ENCODE results near the gene FADS1. TPM values are rescaled to one million over a fixed set of nuclear protein-coding genes. Genes with fewer than 3 reads are reported as not detected.

Gene FADS1
- total and polyA plus RNA-seq, 2 donors from 2014 or later = 6.7 to 19.5 TPM

DNA sequence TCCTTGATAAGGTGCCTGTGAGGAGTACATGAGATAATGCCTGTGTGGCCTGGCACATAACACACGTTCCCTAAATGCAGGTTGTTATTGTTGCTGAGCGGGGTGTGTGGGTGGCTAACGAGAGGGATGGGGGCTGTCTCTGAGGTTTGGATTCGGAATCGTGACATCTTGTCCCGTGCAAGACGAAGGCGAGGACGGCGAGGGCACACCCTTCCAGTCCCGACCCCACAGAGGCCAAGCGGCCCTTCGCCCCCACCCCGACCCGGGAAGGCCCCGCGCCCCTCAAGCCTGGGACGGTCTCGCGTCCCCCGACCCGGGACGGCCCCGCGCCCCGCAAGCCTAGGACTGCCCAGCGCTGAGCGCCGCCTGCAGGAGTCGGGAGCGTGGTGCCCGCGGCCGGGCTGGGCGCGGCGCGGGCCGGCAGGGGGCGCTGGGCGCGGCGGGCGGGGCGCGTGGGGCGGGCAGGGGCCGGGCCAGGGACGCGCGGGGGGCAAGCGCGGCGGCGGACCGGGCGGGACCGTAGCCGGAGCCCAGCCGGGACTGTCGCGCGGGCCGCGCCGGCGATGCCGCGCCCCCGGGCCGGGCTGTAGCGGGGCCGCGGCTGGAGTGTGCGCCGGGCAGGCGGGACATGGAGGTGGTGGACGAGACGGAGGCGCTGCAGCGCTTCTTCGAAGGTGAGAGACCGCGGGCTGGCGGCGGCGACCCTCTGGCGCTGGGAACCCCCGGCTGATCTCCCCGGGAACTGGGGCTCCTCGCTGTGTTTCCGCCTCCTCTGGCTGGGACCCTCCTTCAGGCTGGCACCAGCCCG is 64.5 kb downstream of the FADS1 start, which contains the start of gene MYRF:
MYRF (plus strand) TSS at position 520 of the 808 bp plus-strand sequence; CDS start at position 629, 109 bp downstream.
- H3K27ac ChIP-seq (ENCODE audit: low read depth in 2 of 2, low read length in 2 of 2) = no peak within 1 kb of the TSS
- no peak for FAIRE-seq

DNA sequence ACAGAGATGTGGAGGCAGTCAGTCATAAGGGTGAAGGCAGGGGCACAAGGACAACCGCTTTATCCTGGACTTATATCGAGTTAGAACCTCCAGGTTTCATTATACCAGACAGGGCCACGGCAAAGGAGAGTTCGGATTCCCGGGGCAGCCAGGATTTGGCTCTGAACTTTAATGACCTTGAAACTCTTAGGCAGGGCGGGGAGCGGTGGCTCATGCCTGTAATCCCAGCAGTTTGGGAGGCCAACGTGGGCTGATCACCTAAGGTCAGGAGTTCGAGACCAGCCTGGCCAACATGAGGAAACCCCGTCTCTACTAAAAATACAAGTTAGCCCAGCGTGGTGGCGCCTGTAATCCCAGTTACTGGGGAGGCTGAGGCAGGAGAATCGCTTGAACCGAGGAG is 65.4 kb downstream of the FADS1 start:
- H3K27me3 ChIP-seq (ENCODE audit: control insufficient read depth, insufficient read depth, low read length) = no peaks in the 10 kb centered on the region
- no peak overlapping the region for H3K4me3 ChIP-seq (ENCODE audit: low read length in 3 of 3)
- intact Hi-C loops (cut with DNase I) = no loop called here
- no peak for FAIRE-seq
- H3K9me3 ChIP-seq (ENCODE audit: control insufficient read depth in 2 of 3, insufficient read depth in 1 of 3, low read length in 3 of 3) = no peaks in the 10 kb centered on the region
- no peak overlapping the region for H3K9ac ChIP-seq (ENCODE audit: low read length in 3 of 3)
- no peak for DNase-seq
- H3K36me3 ChIP-seq (ENCODE audit: control insufficient read depth in 2 of 3, insufficient read depth in 3 of 3, low read length in 3 of 3) = no peaks in the 10 kb centered on the region
- H3K27ac ChIP-seq (ENCODE audit: low read depth in 2 of 2, low read length in 2 of 2) = no peak overlapping the region
- H3K4me1 ChIP-seq (ENCODE audit: control insufficient read depth in 2 of 3, insufficient read depth in 2 of 3, low read depth in 1 of 3, low read length in 3 of 3) = peaks cover 0 to 19% (median 3%) of the 10 kb centered on the region in 3 donors
- TF ChIP-seq, protein P1, sequence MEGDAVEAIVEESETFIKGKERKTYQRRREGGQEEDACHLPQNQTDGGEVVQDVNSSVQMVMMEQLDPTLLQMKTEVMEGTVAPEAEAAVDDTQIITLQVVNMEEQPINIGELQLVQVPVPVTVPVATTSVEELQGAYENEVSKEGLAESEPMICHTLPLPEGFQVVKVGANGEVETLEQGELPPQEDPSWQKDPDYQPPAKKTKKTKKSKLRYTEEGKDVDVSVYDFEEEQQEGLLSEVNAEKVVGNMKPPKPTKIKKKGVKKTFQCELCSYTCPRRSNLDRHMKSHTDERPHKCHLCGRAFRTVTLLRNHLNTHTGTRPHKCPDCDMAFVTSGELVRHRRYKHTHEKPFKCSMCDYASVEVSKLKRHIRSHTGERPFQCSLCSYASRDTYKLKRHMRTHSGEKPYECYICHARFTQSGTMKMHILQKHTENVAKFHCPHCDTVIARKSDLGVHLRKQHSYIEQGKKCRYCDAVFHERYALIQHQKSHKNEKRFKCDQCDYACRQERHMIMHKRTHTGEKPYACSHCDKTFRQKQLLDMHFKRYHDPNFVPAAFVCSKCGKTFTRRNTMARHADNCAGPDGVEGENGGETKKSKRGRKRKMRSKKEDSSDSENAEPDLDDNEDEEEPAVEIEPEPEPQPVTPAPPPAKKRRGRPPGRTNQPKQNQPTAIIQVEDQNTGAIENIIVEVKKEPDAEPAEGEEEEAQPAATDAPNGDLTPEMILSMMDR (IDR thresholded peaks at IDR 0.05; ENCODE audit: borderline replicate concordance, extremely low read depth, insufficient read depth) = no peak

More for the DNA sequence above, 64.5 kb downstream of the FADS1 start, which contains the start of gene MYRF:
- intact Hi-C loops (cut with DNase I) = no loop called here
- no peaks in the 10 kb centered on the region for H3K27me3 ChIP-seq (ENCODE audit: control insufficient read depth, insufficient read depth, low read length)
- H3K36me3 ChIP-seq (ENCODE audit: control insufficient read depth in 2 of 3, insufficient read depth in 3 of 3, low read length in 3 of 3) = no peaks in the 10 kb centered on the region
- TF ChIP-seq, protein P1 (IDR thresholded peaks at IDR 0.05; ENCODE audit: borderline replicate concordance, extremely low read depth, insufficient read depth) = peak; percentile 85
- H3K4me3 ChIP-seq (ENCODE audit: low read length in 3 of 3) = peak within 1 kb of the TSS; percentile 12 to 57 (median 50)
- no peaks in the 10 kb centered on the region for H3K9me3 ChIP-seq (ENCODE audit: control insufficient read depth in 2 of 3, insufficient read depth in 1 of 3, low read length in 3 of 3)
- peak in 4 of 5 donors; percentile 51 to 85 (median 74) for DNase-seq
- peak within 1 kb of the TSS in 2 of 3 donors; percentile 55 to 58 for H3K9ac ChIP-seq (ENCODE audit: low read length in 3 of 3)
- peaks cover 0 to 22% (median 3%) of the 10 kb centered on the region in 3 donors for H3K4me1 ChIP-seq (ENCODE audit: control insufficient read depth in 2 of 3, insufficient read depth in 2 of 3, low read depth in 1 of 3, low read length in 3 of 3)

- Histone ChIP-seq H3K9ac (ENCODE audit: low read length in 3 of 3) (no peak overlapping the region), H3K27me3 (ENCODE audit: control insufficient read depth, insufficient read depth, low read length) (no peaks in the 10 kb centered on the region), H3K36me3 (ENCODE audit: control insufficient read depth in 2 of 3, insufficient read depth in 3 of 3, low read length in 3 of 3) (no peaks in the 10 kb centered on the region), H3K4me3 (ENCODE audit: low read length in 3 of 3) (no peak overlapping the region), H3K4me1 (ENCODE audit: control insufficient read depth in 2 of 3, insufficient read depth in 2 of 3, low read depth in 1 of 3, low read length in 3 of 3) (peaks cover 0 to 14% (median 3%) of the 10 kb centered on the region in 3 donors), H3K27ac (ENCODE audit: low read depth in 2 of 2, low read length in 2 of 2) (no peak overlapping the region), H3K9me3 (ENCODE audit: control insufficient read depth in 2 of 3, insufficient read depth in 1 of 3, low read length in 3 of 3) (no peaks in the 10 kb centered on the region)
- intact Hi-C loops (cut with DNase I) = no loop called here
- no peak for FAIRE-seq
- DNase-seq = no peak
- TF ChIP-seq, protein P1 (IDR thresholded peaks at IDR 0.05; ENCODE audit: borderline replicate concordance, extremely low read depth, insufficient read depth) = no peak
Observed at GRCh38 chr11:61750631-61751273, 66.1 kb downstream of the FADS1 start.

Other genes starting within 250 kb of the FADS1 start
- gene SYT7, start 235.9 kb downstream of the FADS1 start, total RNA-seq = 5.7 TPM
- 6.7 TPM for gene SYT7, start 235.9 kb downstream of the FADS1 start, polyA plus RNA-seq (ENCODE audit: insufficient read depth, low read depth, low replicate concordance)
- 3.9 TPM for gene DAGLA, start 136.6 kb downstream of the FADS1 start, total RNA-seq
- gene DAGLA, start 136.6 kb downstream of the FADS1 start, polyA plus RNA-seq (ENCODE audit: insufficient read depth, low read depth, low replicate concordance) = 1.4 TPM
- gene MYRF, start 64.4 kb downstream of the FADS1 start, total RNA-seq = 36.3 TPM
- gene MYRF, start 64.4 kb downstream of the FADS1 start, polyA plus RNA-seq (ENCODE audit: insufficient read depth, low read depth, low replicate concordance) = 6.0 TPM
- gene TMEM258, start 24.4 kb downstream of the FADS1 start, total RNA-seq = 92.1 TPM
- 228 TPM for gene TMEM258, start 24.4 kb downstream of the FADS1 start, polyA plus RNA-seq (ENCODE audit: insufficient read depth, low read depth, low replicate concordance)
- 8.8 TPM for gene FEN1, start 24.1 kb downstream of the FADS1 start, total RNA-seq
- 8.5 TPM for gene FEN1, start 24.1 kb downstream of the FADS1 start, polyA plus RNA-seq (ENCODE audit: insufficient read depth, low read depth, low replicate concordance)
- 49.2 TPM for gene FADS2, start 11.3 kb upstream of the FADS1 start, total RNA-seq
- 9.8 TPM for gene FADS2, start 11.3 kb upstream of the FADS1 start, polyA plus RNA-seq (ENCODE audit: insufficient read depth, low read depth, low replicate concordance)
- 58.2 TPM for gene FADS3, start 74.5 kb upstream of the FADS1 start, total RNA-seq
- 20.5 TPM for gene FADS3, start 74.5 kb upstream of the FADS1 start, polyA plus RNA-seq (ENCODE audit: insufficient read depth, low read depth, low replicate concordance)
- gene RAB3IL1, start 100.6 kb upstream of the FADS1 start, total RNA-seq = 14.6 TPM
- gene RAB3IL1, start 100.6 kb upstream of the FADS1 start, polyA plus RNA-seq (ENCODE audit: insufficient read depth, low read depth, low replicate concordance) = 27.8 TPM
- gene BEST1, start 133.3 kb upstream of the FADS1 start, total RNA-seq = 7.1 TPM
- gene BEST1, start 133.3 kb upstream of the FADS1 start, polyA plus RNA-seq (ENCODE audit: insufficient read depth, low read depth, low replicate concordance) = 0.62 TPM
- 3,221 TPM for gene FTH1, start 150.6 kb upstream of the FADS1 start, total RNA-seq
- gene FTH1, start 150.6 kb upstream of the FADS1 start, polyA plus RNA-seq (ENCODE audit: insufficient read depth, low read depth, low replicate concordance) = 7,914 TPM